ENCODE results near the gene ACAP3.

- TF ChIP-seq RAD21 (IDR thresholded peaks at IDR 0.05; ENCODE audit: low read depth), result no peak
- no peak for TF ChIP-seq TEAD4 (IDR thresholded peaks at IDR 0.05)
Measured at GRCh38 chr1:1331068-1331965, 23.6 kb upstream of the ACAP3 start, which contains the start of gene TAS1R3.

Data from Ishikawa (cell line).